DND-41 (cell line): Measurements from ENCODE around the gene RBP5.
A peak's percentile ranks its signal among the peaks of the same experiment; 100 is the strongest.

Experiments
- ATAC-seq: fragments of 200-7000 bp; cut with Tn5 transposase; 3 replicates; pipeline ENCODE4 v1.9.1; 2021; ENCODE audit warnings: low read depth; ENCODE audit not compliant: insufficient read depth
- DNase-seq: peaks from one replicate; pipeline ENCODE4 v3.0.0-alpha.2; 2020
- H2AFZ ChIP-seq: 2 replicates; pipeline ENCODE4 v1.6.0; 2012; ENCODE audit warnings: low read depth, low read length
- H3K27ac ChIP-seq: 2 replicates; pipeline ENCODE4 v1.5.1; 2012; ENCODE audit warnings: low read length, inconsistent platforms
- H3K27me3 ChIP-seq: fragments of 200-600 bp; sonication (generic); 2 replicates; pipeline ENCODE4 v1.6.0; 2012; ENCODE audit warnings: low read length, mild to moderate bottlenecking, inconsistent platforms; ENCODE audit not compliant: insufficient read depth, poor library complexity
- H3K36me3 ChIP-seq: 2 replicates; pipeline ENCODE4 v1.5.1; 2012; ENCODE audit warnings: low read length, inconsistent platforms; ENCODE audit not compliant: insufficient read depth
- H3K4me1 ChIP-seq: 2 replicates; pipeline ENCODE4 v1.5.1; 2012; ENCODE audit warnings: mild to moderate bottlenecking, low read length; ENCODE audit not compliant: insufficient read depth
- H3K4me2 ChIP-seq: 2 replicates; pipeline ENCODE4 v1.6.0; 2012; ENCODE audit warnings: mild to moderate bottlenecking, moderate library complexity, low read length, inconsistent platforms; ENCODE audit not compliant: insufficient read depth
- H3K4me3 ChIP-seq, 2 experiments: fragments of 200-600 bp in 1 of 2; shearing (Covaris generic) in 1 of 2; 2 replicates each; pipeline ENCODE4 v1.5.1; 2012 to 2016; ENCODE audit warnings: inconsistent platforms in 2 of 2, low read length in 2 of 2, mild to moderate bottlenecking in 2 of 2, low read depth in 1 of 2, moderate library complexity in 1 of 2
- H3K79me2 ChIP-seq: 2 replicates; pipeline ENCODE4 v1.6.0; 2012; ENCODE audit warnings: low read length, inconsistent platforms; ENCODE audit not compliant: insufficient read depth
- H3K9ac ChIP-seq: 2 replicates; pipeline ENCODE4 v1.6.0; 2012; ENCODE audit warnings: low read depth, mild to moderate bottlenecking, inconsistent platforms, low read length, moderate library complexity
- H3K9me3 ChIP-seq: 2 replicates; pipeline ENCODE4 v1.5.1; 2012; ENCODE audit warnings: low read length, moderate library complexity, mild to moderate bottlenecking, inconsistent platforms; ENCODE audit not compliant: insufficient read depth, severe bottlenecking
- H4K20me1 ChIP-seq: 2 replicates; pipeline ENCODE4 v1.6.0; 2012; ENCODE audit warnings: low read length; ENCODE audit not compliant: insufficient read depth
- CTCF ChIP-seq: IDR thresholded peaks from 2 replicates; pipeline ENCODE4 v1.5.1; 2012; ENCODE audit warnings: borderline replicate concordance, low read length, moderate library complexity, mild to moderate bottlenecking; ENCODE audit not compliant: poor library complexity, severe bottlenecking; ENCODE audit errors: extremely low read depth
- EZH2 ChIP-seq: IDR thresholded peaks from 3 replicates; pipeline ENCODE4 v1.6.1; 2012; ENCODE audit warnings: borderline replicate concordance, low read depth, mild to moderate bottlenecking, moderate library complexity, low read length, inconsistent platforms; ENCODE audit not compliant: severe bottlenecking

Gene RBP5

GRCh38 chr12:7113389-7113871, 15.3 kb downstream of the RBP5 start:
- no peak overlapping the region for H3K9ac ChIP-seq
- no peaks in the 10 kb centered on the region for H3K27me3 ChIP-seq
- no peaks in the 10 kb centered on the region for H3K36me3 ChIP-seq
- TF ChIP-seq EZH2 (no peak), CTCF (peak; percentile 90)
- H2AFZ ChIP-seq, result no peak overlapping the region
- peak; percentile 54 for DNase-seq
- H3K27ac ChIP-seq, result no peak overlapping the region
- peaks cover 3% of the 10 kb centered on the region; the same call in 1 of the 2 replicates for H4K20me1 ChIP-seq
- H3K79me2 ChIP-seq, result peaks cover 3% of the 10 kb centered on the region
- H3K4me3 ChIP-seq, result no peak overlapping the region
- peak; percentile 25 for ATAC-seq
- peaks cover 15% of the 10 kb centered on the region for H3K4me1 ChIP-seq
- H3K4me2 ChIP-seq, result peak overlapping the region; percentile 24; the same call in 1 of the 2 replicates
- H3K9me3 ChIP-seq, result no peaks in the 10 kb centered on the region

GRCh38 chr12:7112041-7112440, 16.6 kb downstream of the RBP5 start:
- Histone ChIP-seq H3K9me3 (no peaks in the 10 kb centered on the region), H4K20me1 (no peaks in the 10 kb centered on the region), H3K4me1 (peaks cover 24% of the 10 kb centered on the region), H3K27me3 (no peaks in the 10 kb centered on the region), H3K9ac (no peak overlapping the region), H2AFZ (no peak overlapping the region), H3K4me3 (no peak overlapping the region), H3K4me2 (no peak overlapping the region), H3K79me2 (peaks cover 3% of the 10 kb centered on the region), H3K36me3 (no peaks in the 10 kb centered on the region), H3K27ac (no peak overlapping the region)
- TF ChIP-seq EZH2, result no peak
- TF ChIP-seq CTCF, result no peak
- ATAC-seq (no peak), DNase-seq (no peak)

GRCh38 chr12:7110661-7111060, 18.0 kb downstream of the RBP5 start:
- H3K27me3 ChIP-seq, result no peaks in the 10 kb centered on the region
- no peak overlapping the region for H3K27ac ChIP-seq
- no peak overlapping the region for H3K9ac ChIP-seq
- no peaks in the 10 kb centered on the region for H4K20me1 ChIP-seq
- H2AFZ ChIP-seq, result no peak overlapping the region
- no peak overlapping the region for H3K4me2 ChIP-seq
- ATAC-seq (no peak), DNase-seq (no peak)
- peaks cover 3% of the 10 kb centered on the region for H3K79me2 ChIP-seq
- TF ChIP-seq CTCF, result no peak
- no peak for TF ChIP-seq EZH2
- no peak overlapping the region for H3K4me3 ChIP-seq
- peaks cover 3% of the 10 kb centered on the region; the same call in 1 of the 2 replicates for H3K36me3 ChIP-seq
- peaks cover 24% of the 10 kb centered on the region for H3K4me1 ChIP-seq
- peaks cover 6% of the 10 kb centered on the region for H3K9me3 ChIP-seq
